Lung (tissue), 12 donors: ENCODE data around the gene CPNE6. TPM values are rescaled to one million over a fixed set of nuclear protein-coding genes. Genes with fewer than 3 reads are reported as not detected.

Source experiments
- ATAC-seq: fragments of 200-7000 bp; cut with Tn5 transposase; one replicate; pipeline ENCODE4 v1.9.1; 2020; ENCODE audit warnings: moderate number of reproducible peaks; ENCODE audit not compliant: insufficient read depth, low FRiP score
- DNase-seq, 3 donors: peaks; one replicate each; pipeline ENCODE4 v3.0.0-alpha.2; 2013 to 2017
- H3K27ac ChIP-seq, 2 donors: one replicate each; pipeline ENCODE4 v1.5.1; 2013; ENCODE audit warnings: mild to moderate bottlenecking in 2 of 2, moderate library complexity in 2 of 2, control low read depth in 1 of 2, inconsistent platforms in 1 of 2, low read depth in 1 of 2, low read length in 1 of 2
- H3K27me3 ChIP-seq, 3 donors: one replicate each; pipeline ENCODE4 v1.5.1; 2013; ENCODE audit warnings: low read length in 2 of 3; ENCODE audit not compliant: control insufficient read depth in 3 of 3, insufficient read depth in 3 of 3
- H3K36me3 ChIP-seq, 4 donors: one replicate each; pipeline ENCODE4 v1.5.1; 2013; ENCODE audit warnings: low read length in 4 of 4, mild to moderate bottlenecking in 1 of 4, moderate library complexity in 1 of 4; ENCODE audit not compliant: control insufficient read depth in 4 of 4, insufficient read depth in 4 of 4
- H3K4me1 ChIP-seq, 5 donors: one replicate each; pipeline ENCODE4 v1.5.1; 2013; ENCODE audit warnings: low read length in 5 of 5, mild to moderate bottlenecking in 2 of 5, moderate library complexity in 1 of 5; ENCODE audit not compliant: control insufficient read depth in 5 of 5, insufficient read depth in 5 of 5
- H3K4me3 ChIP-seq: one replicate; pipeline ENCODE4 v1.5.1; 2013; ENCODE audit warnings: mild to moderate bottlenecking, control low read depth, moderate library complexity
- H3K9ac ChIP-seq, 2 donors: one replicate each; pipeline ENCODE4 v1.5.1; 2013; ENCODE audit warnings: low read length in 2 of 2, control low read depth in 1 of 2; ENCODE audit not compliant: insufficient read depth in 1 of 2
- H3K9me3 ChIP-seq, 4 donors: one replicate each; pipeline ENCODE4 v1.5.1; 2013; ENCODE audit warnings: low read length in 3 of 4, mild to moderate bottlenecking in 1 of 4, moderate library complexity in 1 of 4; ENCODE audit not compliant: control insufficient read depth in 4 of 4, insufficient read depth in 3 of 4
- CTCF ChIP-seq: IDR thresholded peaks from 2 replicates; pipeline ENCODE4 v1.5.1; 2012; ENCODE audit warnings: mild to moderate bottlenecking; ENCODE audit errors: control extremely low read depth, extremely low read depth
- WGBS, 2 donors: extraction: QIAGEN DNeasy Blood & Tissue Kit; methylation state at CpG; one replicate each; pipeline ENCODE4 v1.1.7; 2013; 5-methylcytosine and 5-hydroxymethylcytosine counted together
- polyA plus RNA-seq, 2 donors: library from polyadenylated mRNA; stranded (reverse); fragments of 200-250 nt; gene quantifications; one replicate each; pipeline ENCODE4 v1.2.1, GENCODE V29; 2013
- total RNA-seq, 2 donors: library from RNA; depleted of rRNA in 1 of 2; stranded (reverse); fragments of >200 nt in 1 of 2; gene quantifications; one replicate each; pipeline ENCODE4 v1.2.1, GENCODE V29; 2014 to 2021
- donor health status: control.
- donor health status: control.
- donor health status: Bipolar disorder and iron deficiency.
- donor health status: healthy.
- donor health status: DM: yes; HTN: yes; CAD: no.

The CPNE6 gene
- total and polyA plus RNA-seq, 4 donors: not detected

- peaks cover 0 to 6% (median 2%) of the 10 kb centered on the region in 3 donors for H3K27me3 ChIP-seq
- H3K9me3 ChIP-seq: no peaks in the 10 kb centered on the region
- peaks cover 0 to 4% (median 0%) of the 10 kb centered on the region in 5 donors for H3K4me1 ChIP-seq
- DNase-seq: no peak
- no peaks in the 10 kb centered on the region for H3K36me3 ChIP-seq
- no peak for ATAC-seq
- no peak overlapping the region for H3K9ac ChIP-seq
- 72 to 75% methylated on average over 13 to 14 of the region's 14 CpGs for WGBS, 2 donors
- TF ChIP-seq CTCF: no peak
- H3K4me3 ChIP-seq: no peak overlapping the region
- H3K27ac ChIP-seq: no peak overlapping the region
These were observed 13.5 kb upstream of the CPNE6 start for GRCh38 chr14:24057867-24058259.

DNA sequence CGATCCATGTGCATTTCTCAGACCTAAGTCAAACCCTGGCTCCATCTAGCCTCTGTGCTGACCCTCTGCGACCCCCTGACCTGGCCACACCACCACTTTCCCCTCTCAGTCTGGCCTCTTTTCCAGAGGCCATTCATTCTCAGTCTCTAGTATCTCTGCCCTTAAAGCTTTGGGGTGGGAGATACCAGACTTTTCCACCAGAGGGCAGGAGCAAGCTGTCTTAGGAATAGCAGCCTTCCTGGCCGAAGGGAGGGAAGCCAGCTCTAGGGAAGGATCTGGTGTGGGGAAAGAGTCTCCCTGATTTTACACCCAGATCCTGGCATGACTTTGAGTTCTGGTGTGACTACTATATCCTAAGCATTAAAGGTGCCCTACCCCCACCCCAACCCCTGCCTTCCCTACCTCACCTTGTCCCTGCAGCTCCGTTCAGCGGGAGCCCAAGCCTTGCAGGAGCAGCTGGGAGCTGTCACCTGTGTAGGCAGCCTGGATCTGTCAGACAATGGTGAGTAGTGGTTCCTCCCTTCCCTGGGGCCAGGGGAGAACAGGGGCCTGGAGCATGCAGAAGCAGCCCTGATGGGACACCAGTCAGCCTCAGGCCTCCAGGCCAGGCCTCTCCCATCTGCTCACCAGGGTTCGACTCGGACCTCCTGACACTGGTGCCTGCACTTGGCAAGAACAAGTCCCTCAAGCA is 13.0 kb upstream of the CPNE6 start:
- WGBS, 2 donors: 69 to 76% methylated on average over 7 of the region's 7 CpGs
- no peaks in the 10 kb centered on the region for H3K9me3 ChIP-seq
- peaks cover 0 to 4% (median 0%) of the 10 kb centered on the region in 5 donors for H3K4me1 ChIP-seq
- H3K4me3 ChIP-seq: no peak overlapping the region
- DNase-seq (peak; percentile 85 to 89 (median 86)), ATAC-seq (peak; percentile 44)
- no peak overlapping the region for H3K27ac ChIP-seq
- peaks cover 0 to under 1% (median 0%) of the 10 kb centered on the region in 3 donors for H3K27me3 ChIP-seq
- no peaks in the 10 kb centered on the region for H3K36me3 ChIP-seq
- peak; percentile 94 for TF ChIP-seq CTCF
- H3K9ac ChIP-seq: no peak overlapping the region

DNA sequence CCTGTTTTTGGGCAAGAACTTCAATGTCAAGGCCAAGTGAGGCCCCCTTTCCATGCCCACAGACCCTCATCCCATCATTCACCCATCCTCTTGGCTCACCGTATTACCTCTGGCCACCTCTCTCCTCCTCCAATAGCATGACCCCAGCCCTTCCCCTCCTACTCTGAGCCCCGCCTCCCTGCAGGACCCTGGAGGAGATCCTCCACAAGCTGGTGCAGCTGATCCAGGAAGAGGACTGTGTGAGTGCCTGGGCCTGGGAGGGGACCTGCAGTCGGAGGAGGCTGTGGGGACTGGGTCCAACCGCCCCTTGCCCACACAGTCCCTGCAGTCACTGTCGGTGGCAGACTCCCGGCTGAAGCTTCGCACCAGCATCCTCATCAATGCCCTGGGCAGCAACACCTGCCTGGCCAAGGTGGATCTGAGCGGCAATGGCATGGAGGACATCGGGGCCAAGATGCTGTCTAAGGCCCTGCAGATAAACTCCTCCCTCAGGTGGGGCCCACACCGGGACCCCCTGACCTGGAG is 12.3 kb upstream of the CPNE6 start:
- WGBS, 2 donors: 91 to 92% methylated on average over 10 of the region's 10 CpGs
- H3K4me1 ChIP-seq: peaks cover 0 to 4% (median 0%) of the 10 kb centered on the region in 5 donors
- H3K4me3 ChIP-seq: no peak overlapping the region
- no peak for TF ChIP-seq CTCF
- no peak for ATAC-seq
- H3K9ac ChIP-seq: no peak overlapping the region
- no peak for DNase-seq
- no peaks in the 10 kb centered on the region for H3K36me3 ChIP-seq
- H3K9me3 ChIP-seq: no peaks in the 10 kb centered on the region
- no peaks in the 10 kb centered on the region for H3K27me3 ChIP-seq
- no peak overlapping the region for H3K27ac ChIP-seq
